CD4-positive, alpha-beta T cell (primary cell): Measurements from ENCODE around the gene CRIM1. TPM values are rescaled to one million over a fixed set of nuclear protein-coding genes. Genes with fewer than 3 reads are reported as not detected.
"Not testable (repeated sequence)": the region's sequence is repeated elsewhere in the genome, so short reads cannot be mapped to it uniquely, and the experiment has no call there.

ENCODE experiments used
- ATAC-seq: fragments of 200-7000 bp; cut with Tn5 transposase; one replicate; pipeline ENCODE4 v1.10.0; 2022; ENCODE audit warnings: mild to moderate bottlenecking; ENCODE audit not compliant: poor library complexity
- CTCF ChIA-PET: fragments of 350-600 bp; sonication (Branson Sonifier 250); formaldehyde crosslinking; loops from one replicate; lab custom pipeline; 2021; ENCODE audit warnings: antibody characterized with exemption, inconsistent platforms; lab: Charles Lee
- POLR2A ChIA-PET: fragments of 350-600 bp; sonication (Branson Sonifier 250); formaldehyde crosslinking; loops from one replicate; lab custom pipeline; 2021; ENCODE audit warnings: antibody characterized with exemption, inconsistent platforms; lab: Charles Lee
- DNase-seq, 14 experiments: peaks; one replicate each; pipeline ENCODE4 v3.0.0-alpha.2; 2013 to 2020; ENCODE audit warnings: mixed read lengths in 2 of 14
- H3K27ac ChIP-seq, 2 donors: one replicate each; pipeline versions ENCODE4 v1.5.1 to v1.7.0; 2013; ENCODE audit warnings: low read length in 2 of 2, low read depth in 1 of 2, mild to moderate bottlenecking in 1 of 2
- H3K27me3 ChIP-seq, 2 experiments: 1 replicate in 1 of 2; 2 replicates in 1 of 2; pipeline versions ENCODE4 v1.6.1 to v1.7.0; 2013; ENCODE audit warnings: low read length in 2 of 2, control low read depth in 1 of 2, mild to moderate bottlenecking in 1 of 2, moderate library complexity in 1 of 2; ENCODE audit not compliant: insufficient read depth in 2 of 2, control insufficient read depth in 1 of 2
- H3K36me3 ChIP-seq: one replicate; pipeline ENCODE4 v1.6.1; 2013; ENCODE audit warnings: low read length, control low read depth; ENCODE audit not compliant: insufficient read depth
- H3K4me1 ChIP-seq: one replicate; pipeline ENCODE4 v1.6.1; 2013; ENCODE audit warnings: low read length, control low read depth; ENCODE audit not compliant: insufficient read depth
- H3K4me3 ChIP-seq: one replicate; pipeline ENCODE4 v1.5.1; 2013; ENCODE audit warnings: mild to moderate bottlenecking, low read length, moderate library complexity
- H3K9me3 ChIP-seq, 2 experiments: 1 replicate in 1 of 2; 2 replicates in 1 of 2; pipeline versions ENCODE4 v1.6.1 to v1.7.0; 2013; ENCODE audit warnings: low read length in 2 of 2, mild to moderate bottlenecking in 2 of 2, control low read depth in 1 of 2, moderate library complexity in 1 of 2; ENCODE audit not compliant: control insufficient read depth in 1 of 2, insufficient read depth in 1 of 2
- H3K27ac Mint-ChIP-seq: one replicate; pipeline ENCODE4 v1.8.0; 2020; ENCODE audit warnings: mixed read lengths
- H3K27me3 Mint-ChIP-seq: one replicate; pipeline ENCODE4 v1.8.0; 2021; ENCODE audit warnings: mixed read lengths
- H3K36me3 Mint-ChIP-seq: one replicate; pipeline ENCODE4 v1.8.0; 2021; ENCODE audit warnings: low read depth, mixed read lengths
- H3K4me1 Mint-ChIP-seq: one replicate; pipeline ENCODE4 v1.8.0; 2021; ENCODE audit warnings: low read depth, mixed read lengths
- H3K4me3 Mint-ChIP-seq: one replicate; pipeline ENCODE4 v1.8.0; 2020; ENCODE audit warnings: mild to moderate bottlenecking, mixed read lengths
- H3K9me3 Mint-ChIP-seq: one replicate; pipeline ENCODE4 v1.8.0; 2020; ENCODE audit warnings: mixed read lengths
- intact Hi-C, 2 experiments: fragments of 100-400 bp; cut with DNase I in 1 of 2; cut with micrococcal nuclease in 1 of 2; formaldehyde crosslinking; loops; one replicate each; pipeline versions ENCODE4 v1.15.1 to v1.9.0; 2023 to 2025; cut with DNase I, micrococcal nuclease
- total RNA-seq, 174 experiments: library from RNA in 2 of 174; stranded (reverse) in 2 of 174; gene quantifications; one replicate each; pipeline ENCODE4 v1.2.3 and lab custom pipeline; 2021 to 2026
- TF ChIP-seq, protein P1 (sequence below): fragments of 200-600 bp; IDR thresholded peaks from one replicate; pipeline ENCODE4 v1.8.0; 2022; ENCODE audit warnings: antibody characterized with exemption, mild to moderate bottlenecking

CRIM1 gene
- total RNA-seq, 2 experiments from 2014 or later, result 1.1 to 1.7 TPM

DNA sequence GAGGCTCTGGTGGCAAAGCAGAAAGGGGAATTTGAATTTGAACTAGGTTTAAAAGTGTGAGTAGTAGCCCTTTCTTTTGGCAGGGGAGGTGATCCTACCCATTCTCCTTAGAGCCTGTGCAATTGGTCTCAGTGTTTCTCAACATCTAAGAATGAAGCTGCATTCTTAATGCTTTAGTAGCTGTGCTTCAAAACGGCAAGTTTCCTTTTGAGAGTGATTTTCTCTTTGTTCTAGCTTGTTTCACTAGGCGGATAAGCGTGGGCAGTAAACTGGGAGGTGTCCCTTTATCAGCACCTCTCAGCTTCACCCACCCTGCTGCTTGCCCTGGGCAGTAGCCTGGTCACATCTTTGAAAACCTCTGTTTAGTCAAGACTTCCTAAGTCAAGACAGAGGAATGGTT lies 6.7 kb downstream of the CRIM1 start:
- ATAC-seq (no peak), DNase-seq (no peak)
- H3K36me3 Mint-ChIP-seq, result no peaks in the 10 kb centered on the region
- no peaks in the 10 kb centered on the region for H3K36me3 ChIP-seq
- H3K4me3 Mint-ChIP-seq, result no peak overlapping the region
- H3K27me3 ChIP-seq, result peaks cover 15 to 32% of the 10 kb centered on the region in 2 experiments
- TF ChIP-seq, protein P1, sequence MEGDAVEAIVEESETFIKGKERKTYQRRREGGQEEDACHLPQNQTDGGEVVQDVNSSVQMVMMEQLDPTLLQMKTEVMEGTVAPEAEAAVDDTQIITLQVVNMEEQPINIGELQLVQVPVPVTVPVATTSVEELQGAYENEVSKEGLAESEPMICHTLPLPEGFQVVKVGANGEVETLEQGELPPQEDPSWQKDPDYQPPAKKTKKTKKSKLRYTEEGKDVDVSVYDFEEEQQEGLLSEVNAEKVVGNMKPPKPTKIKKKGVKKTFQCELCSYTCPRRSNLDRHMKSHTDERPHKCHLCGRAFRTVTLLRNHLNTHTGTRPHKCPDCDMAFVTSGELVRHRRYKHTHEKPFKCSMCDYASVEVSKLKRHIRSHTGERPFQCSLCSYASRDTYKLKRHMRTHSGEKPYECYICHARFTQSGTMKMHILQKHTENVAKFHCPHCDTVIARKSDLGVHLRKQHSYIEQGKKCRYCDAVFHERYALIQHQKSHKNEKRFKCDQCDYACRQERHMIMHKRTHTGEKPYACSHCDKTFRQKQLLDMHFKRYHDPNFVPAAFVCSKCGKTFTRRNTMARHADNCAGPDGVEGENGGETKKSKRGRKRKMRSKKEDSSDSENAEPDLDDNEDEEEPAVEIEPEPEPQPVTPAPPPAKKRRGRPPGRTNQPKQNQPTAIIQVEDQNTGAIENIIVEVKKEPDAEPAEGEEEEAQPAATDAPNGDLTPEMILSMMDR, result no peak
- no peak overlapping the region for H3K27ac Mint-ChIP-seq
- CTCF ChIA-PET, result no interaction called here
- H3K9me3 Mint-ChIP-seq, result no peaks in the 10 kb centered on the region
- H3K27ac ChIP-seq, result no peak overlapping the region
- H3K4me1 ChIP-seq, result peaks cover 10% of the 10 kb centered on the region
- H3K9me3 ChIP-seq, result no peaks in the 10 kb centered on the region
- intact Hi-C loops, result no loop called here
- H3K27me3 Mint-ChIP-seq, result peaks cover 49% of the 10 kb centered on the region
- H3K4me3 ChIP-seq, result no peak overlapping the region
- peaks cover 19% of the 10 kb centered on the region for H3K4me1 Mint-ChIP-seq
- POLR2A ChIA-PET, result no interaction called here

DNA sequence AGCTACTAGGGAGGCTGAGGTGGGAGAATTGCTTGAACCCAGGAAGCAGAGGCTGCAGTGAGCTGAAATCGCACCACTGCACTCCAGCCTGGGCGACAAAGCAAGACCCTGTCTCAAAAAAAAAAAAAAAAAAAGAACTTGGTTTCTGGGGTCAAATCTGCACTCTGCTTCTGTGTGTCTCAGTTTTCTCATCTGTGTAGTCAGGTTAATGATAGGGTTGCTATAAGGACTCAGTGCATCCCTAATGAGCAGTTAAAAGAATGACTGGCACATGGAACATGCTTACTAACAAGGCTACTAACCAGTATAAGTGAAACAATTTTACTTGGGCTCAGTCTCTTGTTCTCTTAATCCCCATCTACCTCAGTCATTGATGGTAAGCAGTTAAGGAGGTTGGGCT lies 7.5 kb downstream of the CRIM1 start:
- ATAC-seq, CTCF ChIA-PET, H3K9me3 ChIP-seq, H3K4me1 ChIP-seq, H3K36me3 Mint-ChIP-seq, DNase-seq, H3K4me3 ChIP-seq, H3K36me3 ChIP-seq, POLR2A ChIA-PET, H3K4me3 Mint-ChIP-seq, H3K27ac ChIP-seq, intact Hi-C loops, H3K27ac Mint-ChIP-seq, H3K9me3 Mint-ChIP-seq: not testable (repeated sequence)
- peaks cover 41% of the 10 kb centered on the region for H3K27me3 Mint-ChIP-seq
- peaks cover 8 to 26% of the 10 kb centered on the region in 2 experiments for H3K27me3 ChIP-seq
- peaks cover 11% of the 10 kb centered on the region for H3K4me1 Mint-ChIP-seq

DNA sequence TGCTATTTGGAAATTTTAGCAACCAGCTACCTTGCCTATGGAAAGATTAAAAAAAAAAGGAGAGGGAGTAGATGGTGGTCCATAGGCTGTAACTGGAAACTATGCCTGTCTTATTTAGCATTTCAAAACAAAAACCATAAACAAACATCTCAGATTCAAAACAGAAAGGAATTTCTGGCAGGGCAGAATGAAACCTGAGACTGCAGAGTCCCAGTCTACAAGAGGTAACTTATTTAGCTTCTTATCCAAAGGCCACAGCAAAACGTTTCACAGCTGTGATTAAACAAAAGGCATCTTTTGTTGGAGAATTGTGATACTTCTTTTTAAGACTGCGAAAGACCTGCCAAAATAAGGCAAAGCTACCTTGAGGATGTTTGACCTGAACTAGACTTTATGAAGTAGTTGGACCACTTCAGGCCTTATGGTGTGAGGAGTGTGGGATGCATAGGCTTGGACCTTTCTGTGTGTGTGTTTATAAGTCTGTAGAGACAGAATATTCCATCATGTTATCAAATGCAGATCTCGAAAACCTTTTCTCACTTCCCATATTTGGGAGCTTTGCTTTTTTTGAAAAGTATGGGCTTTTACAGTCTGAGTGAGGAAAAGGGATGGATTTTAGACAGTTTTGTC lies 11.0 kb downstream of the CRIM1 start:
- H3K4me1 ChIP-seq, result no peaks in the 10 kb centered on the region
- no peak overlapping the region for H3K4me3 ChIP-seq
- H3K9me3 Mint-ChIP-seq, result no peaks in the 10 kb centered on the region
- intact Hi-C loops, result no loop called here
- peaks cover 0 to 3% of the 10 kb centered on the region in 2 experiments for H3K27me3 ChIP-seq
- CTCF ChIA-PET, result no interaction called here
- POLR2A ChIA-PET, result no interaction called here
- peaks cover 9% of the 10 kb centered on the region for H3K27me3 Mint-ChIP-seq
- no peak for DNase-seq
- H3K9me3 ChIP-seq, result no peaks in the 10 kb centered on the region
- ATAC-seq, result no peak
- TF ChIP-seq, protein P1, result no peak
- H3K4me3 Mint-ChIP-seq, result no peak overlapping the region
- H3K27ac ChIP-seq, result no peak overlapping the region
- H3K36me3 ChIP-seq, result no peaks in the 10 kb centered on the region
- no peaks in the 10 kb centered on the region for H3K4me1 Mint-ChIP-seq
- no peaks in the 10 kb centered on the region for H3K36me3 Mint-ChIP-seq
- no peak overlapping the region for H3K27ac Mint-ChIP-seq

DNA sequence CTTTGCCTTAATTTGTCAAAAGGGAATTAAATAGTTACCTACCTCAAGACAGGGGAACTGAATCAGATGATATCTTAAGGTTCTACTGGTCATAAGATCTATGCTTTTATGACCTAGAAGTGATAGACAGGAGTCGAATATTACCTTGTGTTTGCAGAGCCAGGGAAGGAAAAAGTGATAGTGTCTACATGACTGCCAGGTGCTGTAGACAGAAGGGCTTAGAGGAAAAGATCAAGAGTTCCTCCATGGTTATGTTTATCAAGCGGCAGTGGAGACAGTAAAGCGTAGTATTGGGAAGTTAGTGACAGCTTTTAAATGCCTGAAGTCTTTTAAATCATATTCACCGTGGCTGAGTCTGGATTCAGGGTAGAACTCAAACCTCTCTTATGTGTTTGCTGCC lies 11.9 kb downstream of the CRIM1 start:
- no peak overlapping the region for H3K27ac Mint-ChIP-seq
- TF ChIP-seq, protein P1, result no peak
- POLR2A ChIA-PET, result no interaction called here
- H3K4me1 Mint-ChIP-seq, result no peaks in the 10 kb centered on the region
- Histone ChIP-seq H3K27me3 (no peaks in the 10 kb centered on the region), H3K4me3 (no peak overlapping the region), H3K36me3 (no peaks in the 10 kb centered on the region), H3K27ac (no peak overlapping the region), H3K4me1 (no peaks in the 10 kb centered on the region), H3K9me3 (no peaks in the 10 kb centered on the region)
- intact Hi-C loops, result no loop called here
- CTCF ChIA-PET, result no interaction called here
- no peaks in the 10 kb centered on the region for H3K9me3 Mint-ChIP-seq
- peaks cover under 1% of the 10 kb centered on the region for H3K27me3 Mint-ChIP-seq
- DNase-seq (no peak), ATAC-seq (no peak)
- no peaks in the 10 kb centered on the region for H3K36me3 Mint-ChIP-seq
- no peak overlapping the region for H3K4me3 Mint-ChIP-seq
